NCI-H446 (cell line): ENCODE results near the gene USP37.
"Not testable (repeated sequence)": the region's sequence is repeated elsewhere in the genome, so short reads cannot be mapped to it uniquely, and the experiment has no call there.

Experiments used
- DNase-seq, 2 experiments: peaks; one replicate each; lab custom pipeline; 2025; lab: John Stamatoyannopoulos, UW

Gene USP37

GRCh38 chr2:218547978-218548377, 20.2 kb downstream of the USP37 start:
- no peak for DNase-seq

GRCh38 chr2:218547511-218547910, 20.6 kb downstream of the USP37 start:
- DNase-seq: no peak

DNA sequence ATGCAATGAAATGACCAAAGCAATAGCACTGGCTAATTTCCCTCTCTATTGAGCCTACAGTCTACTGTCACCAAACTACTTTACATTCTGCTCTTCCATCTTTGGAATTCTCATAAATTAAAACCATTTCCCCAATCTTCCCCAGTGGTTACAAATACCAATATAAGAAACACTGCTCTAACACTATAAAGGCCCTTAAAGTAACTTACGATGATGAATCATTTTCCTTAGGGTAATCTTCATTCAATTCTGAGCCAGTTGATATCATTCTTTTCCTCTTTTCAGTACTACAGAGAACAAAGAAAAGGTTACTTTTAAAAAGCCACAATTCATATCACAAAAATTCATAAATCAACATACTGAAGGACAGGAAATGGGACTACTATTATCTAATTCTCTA, 22.1 kb downstream of the USP37 start:
- no peak for DNase-seq

DNA sequence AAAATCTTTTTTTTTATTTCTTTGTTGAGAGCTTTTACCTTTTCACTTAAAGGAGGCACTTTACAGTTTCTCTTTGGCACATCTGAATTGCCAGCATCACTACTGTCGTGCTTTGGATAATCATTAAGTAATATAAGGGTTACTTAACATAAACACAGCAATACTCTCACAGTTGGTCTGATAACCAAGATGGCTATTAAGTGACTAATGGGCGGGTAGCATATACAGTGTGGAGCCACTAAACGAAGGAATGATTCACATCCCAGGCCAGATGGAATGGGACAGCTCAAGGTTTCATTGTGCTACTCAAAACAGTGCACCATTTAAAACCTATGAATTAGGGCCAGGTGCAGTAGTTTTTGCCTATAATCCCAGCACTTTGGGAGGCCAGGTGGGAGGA, 28.1 kb downstream of the USP37 start:
- no peak for DNase-seq

DNA sequence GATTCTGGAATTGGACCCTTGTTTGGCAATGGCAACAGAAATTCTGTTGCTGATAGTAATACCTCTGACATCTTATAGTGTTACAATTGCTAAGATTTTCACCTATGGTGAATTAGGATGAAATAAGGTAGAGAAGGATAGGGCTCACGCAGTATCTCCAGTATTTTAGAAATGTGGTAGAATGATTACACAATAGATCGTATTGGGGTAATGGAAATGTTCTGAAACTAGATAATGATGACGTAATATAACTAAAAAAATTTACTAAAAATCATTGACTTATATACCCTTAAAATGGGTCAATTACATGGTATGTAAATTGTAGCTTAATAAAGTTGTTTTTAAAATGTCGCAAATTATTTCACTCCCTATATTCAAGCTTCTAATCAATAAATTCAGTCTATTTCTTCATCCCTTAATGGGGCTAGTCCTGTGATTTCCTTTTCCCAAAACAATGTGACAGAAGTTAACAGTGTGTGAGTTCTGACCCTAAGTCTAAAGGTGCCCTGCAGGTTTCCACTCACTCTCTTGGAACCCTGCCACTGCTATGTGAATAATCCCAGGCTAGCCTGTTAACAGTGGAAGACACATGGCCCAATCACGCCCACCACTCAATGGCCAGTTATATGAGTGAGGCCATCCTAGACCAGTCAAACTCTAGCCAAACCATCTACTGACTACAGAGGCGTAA, 31.2 kb downstream of the USP37 start:
- DNase-seq: no peak

DNA sequence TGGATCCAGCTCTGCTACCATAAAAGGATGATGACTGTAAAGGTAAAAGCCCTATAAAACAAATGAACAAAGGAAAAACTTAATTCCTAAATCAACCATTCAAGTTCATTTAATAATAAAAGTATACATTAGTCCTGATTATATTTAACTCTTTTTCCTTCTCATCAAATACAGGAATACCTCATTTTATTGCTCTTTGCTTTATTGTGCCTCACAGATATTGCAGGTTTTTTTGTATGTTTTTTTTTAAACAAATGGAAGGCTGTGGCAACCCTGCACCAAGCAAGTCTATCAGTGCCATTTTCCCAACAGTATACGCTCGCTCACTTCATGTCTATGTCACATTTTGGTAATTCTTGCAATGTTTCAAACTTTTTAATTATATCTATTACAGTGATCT, 38.2 kb downstream of the USP37 start:
- DNase-seq: no peak

DNA sequence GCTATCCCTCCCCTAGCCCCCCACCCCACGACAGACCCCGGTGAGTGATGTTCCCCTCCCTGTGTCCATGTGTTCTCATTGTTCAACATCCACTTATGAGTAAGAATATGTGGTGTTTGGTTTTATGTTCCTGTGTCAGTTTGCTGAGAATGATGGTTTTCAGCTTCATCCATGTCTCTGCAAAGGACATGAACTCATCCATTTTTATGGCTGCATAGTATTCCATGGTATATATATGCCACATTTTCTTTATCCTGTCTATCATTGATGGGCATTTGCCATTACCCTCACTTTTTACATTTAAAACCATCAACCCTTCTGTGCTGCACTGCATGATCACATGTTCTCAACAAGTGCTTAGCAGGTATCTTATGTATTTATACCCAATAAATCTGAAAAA, 39.7 kb downstream of the USP37 start:
- not testable (repeated sequence) for DNase-seq

- no peak for DNase-seq
Observed at GRCh38 chr2:218523651-218524050, 44.5 kb downstream of the USP37 start.

DNA sequence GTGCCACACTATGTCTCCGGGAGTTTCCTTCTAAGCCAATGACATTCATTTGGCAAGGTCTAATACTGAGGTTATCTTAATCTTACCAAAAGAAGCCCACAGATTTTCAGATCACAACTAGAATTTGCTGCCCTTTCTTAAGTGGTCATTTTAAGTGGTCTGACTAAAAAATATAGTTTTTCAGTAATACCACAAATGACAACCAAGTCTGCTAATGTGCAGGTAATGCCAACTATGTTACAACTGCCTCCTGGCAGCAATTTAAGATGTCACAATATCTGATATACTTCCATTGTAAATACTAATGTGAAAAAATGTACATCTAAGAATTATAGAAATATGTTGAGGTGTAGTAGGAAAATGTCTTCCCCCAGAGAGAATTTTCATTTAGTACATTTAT, 49.3 kb downstream of the USP37 start:
- no peak for DNase-seq

DNA sequence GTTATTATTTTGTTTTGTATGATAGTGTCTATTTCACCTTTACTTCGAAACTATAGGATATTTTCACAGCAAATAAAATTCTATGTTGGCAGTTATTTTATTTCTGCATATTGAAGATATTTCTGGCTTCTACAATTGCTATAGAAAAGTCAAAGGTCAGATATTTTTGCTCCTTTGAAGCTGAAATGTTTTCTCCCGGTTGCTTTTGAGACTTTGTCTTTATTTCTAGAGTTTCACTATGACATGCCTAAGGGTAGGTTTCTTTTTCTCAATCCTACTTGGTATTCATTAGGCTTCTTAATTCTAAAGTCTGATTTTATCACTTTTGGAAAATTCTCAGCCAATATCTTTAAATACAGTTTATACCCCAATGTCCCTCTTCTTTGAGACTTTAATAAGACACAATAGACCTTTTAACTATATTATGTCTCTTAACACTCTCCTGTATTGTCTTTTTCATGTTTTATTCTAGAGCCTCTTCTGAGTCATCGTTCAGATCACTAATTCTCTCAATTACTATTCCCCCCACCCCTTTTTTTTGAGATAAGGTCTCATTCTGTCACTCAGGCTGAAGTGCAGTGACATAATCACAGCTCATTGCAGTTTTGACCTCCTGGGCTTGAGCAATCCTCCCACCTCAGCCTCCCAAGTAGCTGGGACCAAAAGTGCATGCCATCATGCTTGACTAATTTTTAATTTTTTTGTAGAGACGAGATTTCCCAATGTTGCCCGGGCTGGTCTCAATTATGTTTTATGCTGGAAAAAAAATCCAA, 50.5 kb downstream of the USP37 start:
- no peak for DNase-seq

DNA sequence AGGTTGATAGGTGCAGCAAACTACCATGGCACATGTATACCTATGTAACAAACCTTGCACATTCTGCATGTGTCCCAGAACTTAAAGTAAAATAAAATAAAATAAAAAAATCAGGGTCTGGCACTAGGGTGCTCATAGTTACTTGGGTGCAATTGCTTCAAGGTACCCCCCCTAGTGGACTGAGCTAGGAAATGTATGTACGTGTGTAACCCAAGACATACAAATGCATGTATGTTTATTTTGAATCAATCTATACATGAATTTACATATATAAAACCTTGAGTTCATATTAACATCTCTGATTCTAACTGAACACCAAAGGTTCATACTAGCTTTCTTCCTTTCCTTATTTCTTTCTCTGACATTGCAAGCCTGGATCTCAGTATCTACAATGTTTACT, 51.5 kb downstream of the USP37 start:
- DNase-seq: no peak

- no peak for DNase-seq
Observed at GRCh38 chr2:218513676-218514075, 54.5 kb downstream of the USP37 start.

GRCh38 chr2:218508299-218508698, 59.9 kb downstream of the USP37 start:
- no peak for DNase-seq

GRCh38 chr2:218505754-218506371, 62.3 kb downstream of the USP37 start:
- DNase-seq: no peak

- DNase-seq: no peak
Observed at GRCh38 chr2:218501665-218502064, 66.5 kb downstream of the USP37 start.

DNA sequence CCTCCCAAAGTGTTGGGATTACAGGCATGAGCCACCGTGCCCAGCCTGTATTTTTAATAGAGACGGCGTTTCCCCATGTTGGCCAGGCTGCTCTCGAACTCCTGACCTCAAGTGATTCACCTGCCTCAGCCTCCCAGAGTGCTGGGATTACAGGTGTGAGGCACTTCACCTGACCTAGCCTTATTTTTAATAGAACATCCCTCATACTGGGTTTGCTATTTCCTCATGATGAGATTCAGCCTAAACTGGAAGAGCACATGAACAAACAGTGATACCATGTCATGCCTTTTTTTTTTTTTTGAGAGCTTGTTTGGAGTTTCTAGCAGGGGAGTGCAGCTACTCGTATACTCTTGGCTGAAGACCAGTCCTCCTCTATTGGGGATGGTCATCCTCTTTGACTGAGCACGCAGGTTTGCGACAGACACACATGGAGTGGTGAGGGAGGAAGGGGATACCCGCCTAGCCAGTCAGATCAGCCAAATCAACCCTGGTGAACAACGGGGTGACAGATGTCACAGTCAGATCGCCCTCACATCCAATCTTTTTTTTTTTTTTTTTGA, 67.6 kb downstream of the USP37 start:
- DNase-seq: no peak

DNA sequence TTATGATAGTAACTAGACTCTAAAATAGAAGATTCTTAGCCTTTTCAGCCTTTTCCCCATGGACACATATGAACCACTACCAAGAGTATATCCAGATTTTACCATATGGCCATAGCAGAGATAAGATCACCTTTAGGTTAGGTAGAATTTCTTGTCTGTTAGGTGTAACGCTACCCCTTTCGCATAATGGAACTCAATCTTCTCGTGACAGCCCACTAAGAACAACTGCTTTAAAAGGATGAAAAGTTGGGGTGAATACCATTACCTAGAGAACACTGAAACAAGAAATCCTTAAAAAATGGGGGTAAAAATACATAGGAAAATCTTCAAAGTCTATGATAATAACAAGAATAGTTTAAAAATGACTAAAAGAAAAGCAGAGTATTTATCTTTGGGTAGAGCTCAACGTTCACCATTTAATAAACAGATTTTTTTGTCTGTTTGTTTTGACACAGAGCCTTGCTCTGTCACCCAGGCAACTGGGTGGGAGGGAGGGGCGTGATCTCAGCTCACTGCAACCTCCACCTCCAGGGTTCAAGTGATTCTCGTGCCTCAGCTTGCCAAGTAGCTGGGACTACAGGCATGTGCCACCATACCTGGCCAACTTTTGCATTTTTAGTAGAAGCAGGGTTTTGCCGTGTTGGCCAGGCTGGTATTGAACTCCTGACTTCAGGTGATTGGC, 82.0 kb downstream of the USP37 start:
- no peak for DNase-seq

DNA sequence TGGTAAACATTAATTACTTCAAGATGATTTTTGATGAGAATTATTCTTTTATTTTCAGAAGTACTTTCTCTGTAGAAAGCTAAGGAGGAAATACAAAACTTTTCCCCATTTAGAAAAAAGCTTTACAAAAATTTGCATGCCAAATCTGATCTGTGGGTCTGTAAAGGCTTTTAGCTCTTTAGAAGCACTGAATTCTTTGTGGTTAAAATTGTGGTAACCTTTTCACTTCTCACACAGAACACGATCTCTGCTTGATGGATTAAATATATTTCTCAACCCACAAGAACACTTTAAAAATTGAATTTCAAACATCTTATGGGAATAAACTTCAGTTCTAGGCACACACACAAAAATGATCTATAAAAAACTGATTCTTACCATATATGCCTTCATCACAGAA, 85.5 kb downstream of the USP37 start:
- no peak for DNase-seq

DNA sequence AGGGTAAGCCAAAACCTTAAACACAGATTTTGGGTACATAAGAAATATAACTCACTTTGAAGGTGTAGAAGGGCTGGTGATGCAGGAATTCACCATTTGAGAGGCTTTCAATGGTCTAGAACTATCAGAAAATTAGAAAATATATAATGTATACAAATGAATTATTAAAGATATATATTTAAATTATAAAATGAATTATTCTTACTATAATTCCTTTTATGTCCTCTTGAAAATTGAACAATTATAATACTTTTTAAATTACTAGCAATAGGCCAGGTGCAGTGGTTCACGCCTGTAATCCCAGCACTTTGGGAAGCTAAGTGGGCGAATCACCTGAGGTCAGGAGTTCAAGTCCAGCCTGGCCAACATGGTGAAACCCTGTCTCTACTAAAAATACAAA, 88.6 kb downstream of the USP37 start:
- no peak for DNase-seq

GRCh38 chr2:218478544-218478943, 89.6 kb downstream of the USP37 start:
- DNase-seq: no peak

GRCh38 chr2:218477247-218477646, 90.9 kb downstream of the USP37 start:
- no peak for DNase-seq

GRCh38 chr2:218476676-218477075, 91.5 kb downstream of the USP37 start:
- no peak for DNase-seq
